Panc1 (cell line): ENCODE measurements around the gene BACH2. TPM values are rescaled to one million over a fixed set of nuclear protein-coding genes. Genes with fewer than 3 reads are reported as not detected.

ENCODE experiments used
- ATAC-seq: fragments of 200-7000 bp; cut with Tn5 transposase; 2 replicates; pipeline ENCODE4 v1.9.1; 2020; ENCODE audit warnings: mild to moderate bottlenecking, moderate library complexity
- BruUV-seq: library from RNA; stranded (reverse); fragments of 400-500 nt; replicated peaks from 2 replicates; lab custom pipeline; 2021; lab: Mats Ljungman, UMichigan
- CTCF ChIA-PET: fragments of 300-600 bp; sonication (Branson Sonifier 250); formaldehyde crosslinking; loops from one replicate; lab custom pipeline; 2022; ENCODE audit warnings: antibody characterized with exemption; lab: Charles Lee
- POLR2A ChIA-PET: fragments of 300-600 bp; sonication (Branson Sonifier 250); formaldehyde crosslinking; loops from one replicate; lab custom pipeline; 2022; ENCODE audit warnings: antibody characterized with exemption; lab: Charles Lee
- DNase-seq: peaks from one replicate; pipeline ENCODE4 v3.0.0-alpha.2; 2010; ENCODE audit warnings: low read depth, low spot score
- H3K27ac ChIP-seq: 2 replicates; pipeline ENCODE4 v1.5.1; 2011; ENCODE audit warnings: mild to moderate bottlenecking, low read length, inconsistent platforms
- H3K27me3 ChIP-seq: fragments of 200-500 bp; sonication (Bioruptor generic); 2 replicates; pipeline ENCODE4 v1.6.0; 2014; ENCODE audit warnings: low read length, inconsistent platforms; ENCODE audit not compliant: control insufficient read depth, insufficient read depth
- H3K36me3 ChIP-seq: fragments of 200-500 bp; sonication (Bioruptor generic); 2 replicates; pipeline ENCODE4 v1.5.1; 2014; ENCODE audit warnings: inconsistent platforms, mild to moderate bottlenecking, low read length, moderate library complexity; ENCODE audit not compliant: control insufficient read depth, insufficient read depth
- H3K4me1 ChIP-seq: 2 replicates; pipeline ENCODE4 v1.5.1; 2011; ENCODE audit warnings: inconsistent platforms, mild to moderate bottlenecking, low read length, moderate library complexity; ENCODE audit not compliant: control insufficient read depth, insufficient read depth
- H3K4me3 ChIP-seq, 2 experiments: 2 replicates each; pipeline ENCODE4 v1.5.1; 2011 to 2012; ENCODE audit warnings: low read depth in 2 of 2, low read length in 2 of 2, mild to moderate bottlenecking in 2 of 2, inconsistent platforms in 1 of 2, moderate library complexity in 1 of 2
- H3K9me3 ChIP-seq: fragments of 200-500 bp; sonication (Bioruptor generic); 2 replicates; pipeline ENCODE4 v1.5.1; 2014; ENCODE audit warnings: low read depth, mild to moderate bottlenecking, inconsistent platforms, low read length, moderate library complexity; ENCODE audit not compliant: control insufficient read depth, insufficient read depth
- SIN3A ChIP-seq: IDR thresholded peaks from 2 replicates; pipeline ENCODE4 v1.6.1; 2012; ENCODE audit warnings: low read depth, mild to moderate bottlenecking, low read length, moderate library complexity, borderline replicate concordance; ENCODE audit not compliant: insufficient read depth
- in situ Hi-C: cut with HindIII; loops from 2 replicates; pipeline ENCODE4 v1.10.0; 2016; ENCODE audit warnings: low sequenced_read_pairs, low pct_unique_long_range_greater_than_20kb
- intact Hi-C: fragments of 100-400 bp; cut with micrococcal nuclease; formaldehyde crosslinking; loops from one replicate; pipeline ENCODE4 v1.10.0; 2022; ENCODE audit not compliant: unreplicated experiment
- total RNA-seq: library from RNA; stranded (reverse); gene quantifications from one replicate; pipeline ENCODE4 v1.2.1, GENCODE V29; 2021; ENCODE audit not compliant: unreplicated experiment
- TF ChIP-seq, protein P1 (sequence below): fragments of 450-650 bp; IDR thresholded peaks from 2 replicates; pipeline ENCODE4 v1.5.1; 2017; ENCODE audit warnings: mild to moderate bottlenecking
- TF ChIP-seq, protein P2 (sequence below), 2 experiments: IDR thresholded peaks; 2 replicates each; pipeline ENCODE4 v1.6.1; 2011 to 2012; ENCODE audit warnings: low read depth in 2 of 2, control low read depth in 1 of 2, low read length in 1 of 2, mild to moderate bottlenecking in 1 of 2, moderate library complexity in 1 of 2; ENCODE audit not compliant: insufficient read depth in 1 of 2

Gene BACH2
- total RNA-seq, 1 experiment from 2014 or later: 1.6 TPM

DNA sequence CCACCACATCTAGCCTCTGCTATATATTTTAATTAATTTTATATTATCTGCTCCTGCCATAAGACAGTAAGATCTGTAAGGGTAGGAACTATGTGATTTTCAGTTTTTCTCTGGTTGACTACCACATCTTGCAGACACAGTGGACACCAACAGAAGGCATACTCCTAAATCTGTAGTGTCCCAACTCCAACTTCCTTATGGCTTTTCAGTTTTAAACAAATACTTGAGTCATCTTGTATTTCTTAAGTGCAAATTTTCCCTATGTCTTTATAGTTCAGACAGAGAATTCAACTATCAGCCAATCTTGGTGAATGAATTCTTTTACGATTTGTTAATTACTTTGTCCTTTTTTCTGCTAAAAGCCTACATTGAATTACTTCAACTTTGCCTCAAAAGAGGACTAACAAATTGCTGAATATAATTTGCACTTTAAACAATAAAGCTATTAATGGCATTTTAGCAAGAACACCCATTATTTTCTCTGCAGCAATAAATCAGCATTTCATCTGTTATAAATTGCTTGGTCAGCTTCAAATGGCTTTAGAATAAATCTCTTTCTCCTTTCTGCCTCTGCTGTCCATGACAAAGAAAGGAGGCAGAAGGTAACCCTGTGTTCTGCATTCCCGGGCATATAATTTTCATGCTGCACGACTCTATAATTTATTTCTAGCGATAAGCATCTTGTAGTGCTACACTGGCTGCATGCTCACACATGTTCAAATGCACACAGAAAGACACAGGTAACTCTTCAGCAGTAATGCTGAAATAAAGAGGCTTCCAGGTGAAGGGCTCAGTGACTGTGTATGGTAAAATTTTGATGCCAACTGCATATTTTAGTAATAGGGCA, 144.8 kb downstream of the BACH2 start:
- DNase-seq (no peak), ATAC-seq (no peak)
- H3K4me1 ChIP-seq: no peaks in the 10 kb centered on the region
- ChIA-PET CTCF (no interaction called here), POLR2A (no interaction called here)
- no TSS peak for BruUV-seq
- no peaks in the 10 kb centered on the region for H3K9me3 ChIP-seq
- no peak overlapping the region for H3K27ac ChIP-seq
- no peak overlapping the region for H3K4me3 ChIP-seq
- in situ Hi-C loops: no loop called here
- intact Hi-C loops: no loop called here
- H3K36me3 ChIP-seq: no peaks in the 10 kb centered on the region
- TF ChIP-seq, protein P1, sequence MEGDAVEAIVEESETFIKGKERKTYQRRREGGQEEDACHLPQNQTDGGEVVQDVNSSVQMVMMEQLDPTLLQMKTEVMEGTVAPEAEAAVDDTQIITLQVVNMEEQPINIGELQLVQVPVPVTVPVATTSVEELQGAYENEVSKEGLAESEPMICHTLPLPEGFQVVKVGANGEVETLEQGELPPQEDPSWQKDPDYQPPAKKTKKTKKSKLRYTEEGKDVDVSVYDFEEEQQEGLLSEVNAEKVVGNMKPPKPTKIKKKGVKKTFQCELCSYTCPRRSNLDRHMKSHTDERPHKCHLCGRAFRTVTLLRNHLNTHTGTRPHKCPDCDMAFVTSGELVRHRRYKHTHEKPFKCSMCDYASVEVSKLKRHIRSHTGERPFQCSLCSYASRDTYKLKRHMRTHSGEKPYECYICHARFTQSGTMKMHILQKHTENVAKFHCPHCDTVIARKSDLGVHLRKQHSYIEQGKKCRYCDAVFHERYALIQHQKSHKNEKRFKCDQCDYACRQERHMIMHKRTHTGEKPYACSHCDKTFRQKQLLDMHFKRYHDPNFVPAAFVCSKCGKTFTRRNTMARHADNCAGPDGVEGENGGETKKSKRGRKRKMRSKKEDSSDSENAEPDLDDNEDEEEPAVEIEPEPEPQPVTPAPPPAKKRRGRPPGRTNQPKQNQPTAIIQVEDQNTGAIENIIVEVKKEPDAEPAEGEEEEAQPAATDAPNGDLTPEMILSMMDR: no peak
- peaks cover 4% of the 10 kb centered on the region for H3K27me3 ChIP-seq

DNA sequence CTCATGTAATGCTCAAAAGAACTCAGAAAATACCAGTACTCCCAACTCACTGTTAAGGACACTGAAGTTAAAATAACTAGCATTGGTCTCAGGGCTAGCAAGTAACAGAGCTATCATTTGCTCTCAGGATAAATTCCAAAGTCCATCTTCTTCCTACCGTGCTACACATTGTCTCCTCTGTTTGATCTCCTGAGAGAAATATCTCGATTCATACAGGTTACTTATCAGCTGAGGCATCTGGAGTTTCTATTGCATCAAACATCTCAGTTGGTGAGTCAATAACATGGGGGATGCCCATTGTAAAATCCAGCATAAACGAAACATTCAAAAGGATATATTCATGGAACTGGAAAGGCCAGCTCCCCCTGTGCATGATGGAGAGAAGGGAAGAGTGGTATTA, 147.4 kb downstream of the BACH2 start:
- TF ChIP-seq, protein P1: no peak
- TF ChIP-seq SIN3A: no peak
- TF ChIP-seq, protein P2, sequence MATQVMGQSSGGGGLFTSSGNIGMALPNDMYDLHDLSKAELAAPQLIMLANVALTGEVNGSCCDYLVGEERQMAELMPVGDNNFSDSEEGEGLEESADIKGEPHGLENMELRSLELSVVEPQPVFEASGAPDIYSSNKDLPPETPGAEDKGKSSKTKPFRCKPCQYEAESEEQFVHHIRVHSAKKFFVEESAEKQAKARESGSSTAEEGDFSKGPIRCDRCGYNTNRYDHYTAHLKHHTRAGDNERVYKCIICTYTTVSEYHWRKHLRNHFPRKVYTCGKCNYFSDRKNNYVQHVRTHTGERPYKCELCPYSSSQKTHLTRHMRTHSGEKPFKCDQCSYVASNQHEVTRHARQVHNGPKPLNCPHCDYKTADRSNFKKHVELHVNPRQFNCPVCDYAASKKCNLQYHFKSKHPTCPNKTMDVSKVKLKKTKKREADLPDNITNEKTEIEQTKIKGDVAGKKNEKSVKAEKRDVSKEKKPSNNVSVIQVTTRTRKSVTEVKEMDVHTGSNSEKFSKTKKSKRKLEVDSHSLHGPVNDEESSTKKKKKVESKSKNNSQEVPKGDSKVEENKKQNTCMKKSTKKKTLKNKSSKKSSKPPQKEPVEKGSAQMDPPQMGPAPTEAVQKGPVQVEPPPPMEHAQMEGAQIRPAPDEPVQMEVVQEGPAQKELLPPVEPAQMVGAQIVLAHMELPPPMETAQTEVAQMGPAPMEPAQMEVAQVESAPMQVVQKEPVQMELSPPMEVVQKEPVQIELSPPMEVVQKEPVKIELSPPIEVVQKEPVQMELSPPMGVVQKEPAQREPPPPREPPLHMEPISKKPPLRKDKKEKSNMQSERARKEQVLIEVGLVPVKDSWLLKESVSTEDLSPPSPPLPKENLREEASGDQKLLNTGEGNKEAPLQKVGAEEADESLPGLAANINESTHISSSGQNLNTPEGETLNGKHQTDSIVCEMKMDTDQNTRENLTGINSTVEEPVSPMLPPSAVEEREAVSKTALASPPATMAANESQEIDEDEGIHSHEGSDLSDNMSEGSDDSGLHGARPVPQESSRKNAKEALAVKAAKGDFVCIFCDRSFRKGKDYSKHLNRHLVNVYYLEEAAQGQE (IDR thresholded peaks at IDR 0.05; ENCODE audit: insufficient read depth in 1 of 2, low read depth in 2 of 2, low read length in 1 of 2): no peak
- CTCF ChIA-PET: no interaction called here
- Histone ChIP-seq H3K4me3 (no peak overlapping the region), H3K36me3 (no peaks in the 10 kb centered on the region), H3K27ac (no peak overlapping the region), H3K9me3 (no peaks in the 10 kb centered on the region), H3K4me1 (no peaks in the 10 kb centered on the region), H3K27me3 (peaks cover 4% of the 10 kb centered on the region)
- in situ Hi-C loops: no loop called here
- no TSS peak for BruUV-seq
- DNase-seq (no peak), ATAC-seq (no peak)
- POLR2A ChIA-PET: no interaction called here
- intact Hi-C loops: no loop called here
